NT2/D1 (cell line): ENCODE measurements around the gene MOB2.

Source experiments
- DNase-seq: peaks from one replicate; pipeline ENCODE4 v3.0.0-alpha.2; 2011; ENCODE audit warnings: low read depth, low spot score
- H3K27me3 ChIP-seq: 2 replicates; pipeline ENCODE4 v1.6.0; 2011; ENCODE audit warnings: mild to moderate bottlenecking; ENCODE audit not compliant: insufficient read length, insufficient read depth
- H3K36me3 ChIP-seq: 2 replicates; pipeline ENCODE4 v1.6.1; 2011; ENCODE audit warnings: mild to moderate bottlenecking, low read length, mixed read lengths; ENCODE audit not compliant: insufficient read depth, insufficient read length
- H3K4me1 ChIP-seq: 2 replicates; pipeline ENCODE4 v1.5.1; 2011; ENCODE audit not compliant: insufficient read depth, insufficient read length
- H3K4me3 ChIP-seq: 2 replicates; pipeline ENCODE4 v1.5.1; 2011; ENCODE audit warnings: low read depth; ENCODE audit not compliant: insufficient read length
- H3K9ac ChIP-seq: 2 replicates; pipeline ENCODE4 v1.6.0; 2011; ENCODE audit warnings: low read depth; ENCODE audit not compliant: insufficient read length
- H3K9me3 ChIP-seq: 2 replicates; pipeline ENCODE4 v1.5.1; 2011; ENCODE audit warnings: mild to moderate bottlenecking, low read length; ENCODE audit not compliant: insufficient read depth
- SUZ12 ChIP-seq: IDR thresholded peaks from 2 replicates; pipeline ENCODE4 v1.6.1; 2011; ENCODE audit not compliant: insufficient read length, insufficient read depth; ENCODE audit errors: extremely low read depth
- YY1 ChIP-seq: IDR thresholded peaks from 2 replicates; pipeline ENCODE4 v1.6.1; 2011; ENCODE audit not compliant: insufficient read length, insufficient read depth
- ZNF274 ChIP-seq: IDR thresholded peaks from 2 replicates; pipeline ENCODE4 v1.6.1; 2011; ENCODE audit warnings: mild to moderate bottlenecking, low read depth, low read length

Gene MOB2

DNA sequence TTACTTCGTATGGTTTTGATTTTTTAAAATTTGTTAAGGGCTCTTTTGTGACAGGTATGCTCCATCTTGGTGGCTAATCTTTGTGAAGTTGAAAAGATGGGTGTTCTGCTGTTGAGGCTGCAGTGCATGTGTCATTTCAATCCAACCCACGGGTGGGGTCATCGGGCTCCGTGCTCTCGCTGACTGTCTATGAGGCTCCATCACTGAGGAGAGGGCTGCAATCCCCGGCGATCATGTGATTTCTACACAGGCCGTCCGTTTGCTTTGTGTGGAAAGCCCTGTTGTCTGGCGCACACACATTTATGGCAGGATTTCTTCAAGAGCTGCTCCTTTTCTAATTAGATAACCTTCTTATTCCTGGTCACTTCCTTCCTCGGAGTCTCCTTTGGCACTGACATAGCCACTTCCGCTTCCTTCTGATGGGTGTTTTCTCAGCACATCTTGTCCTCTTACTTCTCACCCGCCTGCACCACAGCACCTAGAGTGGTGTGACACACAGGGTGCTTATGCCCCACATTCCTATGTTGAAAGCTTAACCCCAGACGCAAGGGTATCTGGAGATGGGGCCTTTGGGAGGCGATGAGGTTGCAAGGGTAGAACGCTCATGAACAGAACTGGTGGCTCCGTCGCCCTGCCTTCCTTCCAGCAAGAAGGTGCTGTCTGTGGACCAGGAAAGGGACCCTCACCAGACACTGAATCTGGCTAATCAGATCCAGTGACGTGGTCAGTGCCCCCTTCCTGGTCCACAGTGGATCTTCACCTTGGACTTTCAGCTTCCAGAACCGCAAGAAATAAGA is 9.4 kb downstream of the MOB2 start:
- TF ChIP-seq ZNF274, result no peak
- TF ChIP-seq YY1, result no peak
- TF ChIP-seq SUZ12, result no peak
- H3K36me3 ChIP-seq, result peaks cover 36% of the 10 kb centered on the region
- H3K9ac ChIP-seq, result no peak overlapping the region
- no peaks in the 10 kb centered on the region for H3K27me3 ChIP-seq
- DNase-seq, result no peak
- H3K9me3 ChIP-seq, result no peaks in the 10 kb centered on the region
- no peak overlapping the region for H3K4me3 ChIP-seq
- peaks cover 3% of the 10 kb centered on the region for H3K4me1 ChIP-seq

DNA sequence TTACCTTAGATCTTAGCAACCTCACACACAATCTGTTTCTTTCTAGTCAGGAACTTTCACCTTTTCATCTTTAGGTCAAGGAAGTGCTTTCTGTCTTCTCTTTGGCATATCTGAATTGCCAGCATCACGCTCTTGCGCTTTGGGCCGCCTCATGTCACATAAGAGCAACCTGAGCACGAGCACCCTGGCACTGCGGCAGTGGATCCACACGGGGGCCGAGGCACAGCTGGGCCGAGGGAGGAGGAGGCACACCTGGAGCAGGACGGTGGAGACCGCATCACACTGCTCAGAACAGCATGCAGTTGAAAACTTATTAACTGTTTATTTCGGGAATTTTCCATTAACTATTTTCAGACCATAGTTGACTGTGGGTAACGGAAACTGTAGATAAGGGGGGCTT is 10.7 kb downstream of the MOB2 start:
- H3K4me3 ChIP-seq, result no peak overlapping the region
- no peak for DNase-seq
- peaks cover 42% of the 10 kb centered on the region for H3K36me3 ChIP-seq
- no peaks in the 10 kb centered on the region for H3K9me3 ChIP-seq
- no peaks in the 10 kb centered on the region for H3K4me1 ChIP-seq
- no peaks in the 10 kb centered on the region for H3K27me3 ChIP-seq
- H3K9ac ChIP-seq, result no peak overlapping the region
- TF ChIP-seq ZNF274 (no peak), YY1 (no peak), SUZ12 (no peak)

DNA sequence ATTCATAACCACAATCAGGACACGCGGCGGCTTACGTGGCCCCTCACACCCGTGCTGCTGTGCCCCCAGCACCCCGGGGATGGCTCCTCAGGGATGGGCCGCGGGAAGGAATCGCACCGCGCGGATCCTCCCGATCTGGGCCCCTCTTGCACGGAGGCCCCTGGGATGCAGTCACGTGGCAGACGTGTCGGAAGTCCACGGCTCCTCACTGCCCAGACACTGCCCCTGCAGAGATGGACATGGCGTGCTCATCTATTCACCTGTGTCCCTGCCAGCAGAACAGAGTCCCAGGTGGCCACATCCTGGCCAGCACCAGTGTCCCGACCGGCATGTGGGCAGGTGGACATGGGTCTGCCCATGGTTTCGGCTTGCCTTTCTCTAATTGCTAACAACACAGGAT is 12.8 kb downstream of the MOB2 start:
- no peaks in the 10 kb centered on the region for H3K4me1 ChIP-seq
- no peak for DNase-seq
- H3K9me3 ChIP-seq, result no peaks in the 10 kb centered on the region
- H3K4me3 ChIP-seq, result no peak overlapping the region
- H3K36me3 ChIP-seq, result peaks cover 36% of the 10 kb centered on the region
- H3K9ac ChIP-seq, result no peak overlapping the region
- TF ChIP-seq ZNF274, result no peak
- no peak for TF ChIP-seq SUZ12
- H3K27me3 ChIP-seq, result no peaks in the 10 kb centered on the region

GRCh38 chr11:1473011-1473628 is 13.5 kb downstream of the MOB2 start:
- peaks cover 32% of the 10 kb centered on the region for H3K36me3 ChIP-seq
- H3K27me3 ChIP-seq, result no peaks in the 10 kb centered on the region
- no peak overlapping the region for H3K4me3 ChIP-seq
- no peak overlapping the region for H3K9ac ChIP-seq
- no peak for DNase-seq
- no peaks in the 10 kb centered on the region for H3K4me1 ChIP-seq
- no peaks in the 10 kb centered on the region for H3K9me3 ChIP-seq
- TF ChIP-seq ZNF274, result no peak
- TF ChIP-seq YY1, result no peak
- TF ChIP-seq SUZ12, result no peak

DNA sequence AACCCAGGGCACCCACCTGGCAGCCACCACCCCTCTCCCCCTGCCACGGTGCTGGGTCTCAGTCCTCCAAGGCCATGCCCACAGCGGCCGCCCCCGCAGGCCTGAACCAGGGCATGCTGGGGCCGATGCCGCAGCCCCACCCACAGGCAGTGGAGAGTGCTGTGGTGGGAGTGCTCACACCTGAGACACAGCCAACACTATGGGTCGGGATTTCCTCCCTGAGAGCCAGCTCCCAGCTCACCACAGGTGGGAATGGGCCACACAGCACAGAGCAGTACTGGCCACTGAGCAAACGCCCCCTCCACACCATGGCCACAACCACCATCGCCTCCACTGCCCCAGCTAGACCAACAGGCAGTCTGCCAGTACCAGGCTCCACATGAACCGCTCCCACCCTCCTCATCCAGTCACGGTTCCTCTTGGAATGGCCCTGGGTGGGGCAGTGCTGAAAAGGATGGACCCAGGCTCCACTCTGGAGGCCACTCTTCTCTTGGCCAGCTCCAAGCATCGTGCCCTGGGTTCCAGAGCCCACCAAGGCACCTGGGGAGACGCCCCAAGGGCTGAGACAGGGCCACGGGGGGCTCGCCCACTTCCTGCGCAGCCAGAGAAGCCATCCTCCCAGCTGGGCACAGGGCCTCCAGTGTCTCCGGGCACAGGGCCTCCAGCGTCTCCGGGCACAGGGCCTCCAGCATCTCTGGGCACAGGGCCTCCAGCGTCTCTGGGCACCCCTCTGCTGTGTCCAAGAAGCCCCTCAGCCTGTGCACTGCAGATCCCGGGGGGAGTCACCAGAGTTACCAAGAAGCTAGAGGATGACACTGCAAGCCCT is 14.2 kb downstream of the MOB2 start:
- peaks cover 27% of the 10 kb centered on the region for H3K36me3 ChIP-seq
- H3K4me1 ChIP-seq, result no peaks in the 10 kb centered on the region
- H3K27me3 ChIP-seq, result no peaks in the 10 kb centered on the region
- H3K4me3 ChIP-seq, result no peak overlapping the region
- no peaks in the 10 kb centered on the region for H3K9me3 ChIP-seq
- DNase-seq, result no peak
- TF ChIP-seq YY1, result no peak
- no peak for TF ChIP-seq SUZ12
- no peak for TF ChIP-seq ZNF274
- no peak overlapping the region for H3K9ac ChIP-seq

GRCh38 chr11:1471736-1472135 is 14.8 kb downstream of the MOB2 start:
- no peak for DNase-seq
- no peak overlapping the region for H3K4me3 ChIP-seq
- TF ChIP-seq YY1, result no peak
- no peak for TF ChIP-seq ZNF274
- no peak for TF ChIP-seq SUZ12
- no peak overlapping the region for H3K9ac ChIP-seq
- H3K27me3 ChIP-seq, result no peaks in the 10 kb centered on the region
- no peaks in the 10 kb centered on the region for H3K4me1 ChIP-seq
- no peaks in the 10 kb centered on the region for H3K9me3 ChIP-seq
- H3K36me3 ChIP-seq, result peaks cover 21% of the 10 kb centered on the region
